ENCODE data around the gene AMIGO3. TPM values are rescaled to one million over a fixed set of nuclear protein-coding genes. Genes with fewer than 3 reads are reported as not detected.

AMIGO3 gene
- total RNA-seq, 3 donors from 2014 or later: not detected

- ATAC-seq: peak; percentile 36
- DNase-seq: peak in 2 of 3 donors; percentile 58 to 77
- H3K9me3 ChIP-seq: no peaks in the 10 kb centered on the region
- no peaks in the 10 kb centered on the region for H3K36me3 ChIP-seq (ENCODE audit: low read depth)
- peak overlapping the region; percentile 85 for H3K4me3 ChIP-seq
- no peak for TF ChIP-seq CTCF (IDR thresholded peaks at IDR 0.05)
- H3K4me1 ChIP-seq (ENCODE audit: low read depth): peaks cover 13% of the 10 kb centered on the region
- intact Hi-C loops (cut with DNase I, micrococcal nuclease): loop anchor here in 1 of 2 donors (5.0 kb wide), 1 partner anchor 132 kb away; no protein-coding TSS in a partner anchor
Observed at GRCh38 chr3:49674497-49674983, 44.9 kb downstream of the AMIGO3 start.

- Histone ChIP-seq H3K4me3 (peak within 1 kb of the TSS; percentile 85), H3K4me1 (ENCODE audit: low read depth) (peaks cover 13% of the 10 kb centered on the region), H3K9me3 (no peaks in the 10 kb centered on the region), H3K36me3 (ENCODE audit: low read depth) (no peaks in the 10 kb centered on the region)
- TF ChIP-seq CTCF (IDR thresholded peaks at IDR 0.05): no peak
- ATAC-seq (peak; percentile 93), DNase-seq (peak; percentile 97 to 99 (median 98))
- intact Hi-C loops (cut with DNase I, micrococcal nuclease): loop anchor here in 1 of 2 donors (5.0 kb wide), 1 partner anchor 132 kb away; no protein-coding TSS in a partner anchor
Observed at GRCh38 chr3:49673715-49674496, 45.6 kb downstream of the AMIGO3 start, which contains the start of gene APEH. Gene APEH, plus strand, starts transcription at chr3:49674351. Its CDS starts 51 bp downstream, at chr3:49674402.

GRCh38 chr3:49673121-49673714, 46.3 kb downstream of the AMIGO3 start:
- DNase-seq (peak in 1 of 3 donors; percentile 26), ATAC-seq (peak; percentile 0)
- Histone ChIP-seq H3K4me1 (ENCODE audit: low read depth) (peaks cover 13% of the 10 kb centered on the region), H3K36me3 (ENCODE audit: low read depth) (no peaks in the 10 kb centered on the region), H3K9me3 (no peaks in the 10 kb centered on the region), H3K4me3 (peak overlapping the region; percentile 85)
- intact Hi-C loops (cut with DNase I, micrococcal nuclease): loop anchor here in 1 of 2 donors (5.0 kb wide), 1 partner anchor 131 kb away; no protein-coding TSS in a partner anchor
- no peak for TF ChIP-seq CTCF (IDR thresholded peaks at IDR 0.05)

GRCh38 chr3:49671291-49672288, 47.9 kb downstream of the AMIGO3 start:
- intact Hi-C loops (cut with DNase I, micrococcal nuclease): loop anchor here in 1 of 2 donors (5.0 kb wide), 1 partner anchor 129 kb away; no protein-coding TSS in a partner anchor
- TF ChIP-seq CTCF (IDR thresholded peaks at IDR 0.05): peak; percentile 55
- Histone ChIP-seq H3K4me3 (no peak overlapping the region), H3K36me3 (ENCODE audit: low read depth) (no peaks in the 10 kb centered on the region), H3K4me1 (ENCODE audit: low read depth) (peaks cover 13% of the 10 kb centered on the region), H3K9me3 (no peaks in the 10 kb centered on the region)
- peak in 2 of 3 donors; percentile 80 to 81 for DNase-seq
- ATAC-seq: peak; percentile 34

GRCh38 chr3:49670940-49671290, 48.6 kb downstream of the AMIGO3 start:
- no peak for DNase-seq
- ATAC-seq: no peak
- Histone ChIP-seq H3K4me3 (no peak overlapping the region), H3K4me1 (ENCODE audit: low read depth) (peaks cover 13% of the 10 kb centered on the region), H3K9me3 (no peaks in the 10 kb centered on the region), H3K36me3 (ENCODE audit: low read depth) (no peaks in the 10 kb centered on the region)
- intact Hi-C loops (cut with DNase I, micrococcal nuclease): loop anchor here in 1 of 2 donors (5.0 kb wide), 1 partner anchor 129 kb away; no protein-coding TSS in a partner anchor
- TF ChIP-seq CTCF (IDR thresholded peaks at IDR 0.05): no peak

Measured in mucosa of descending colon (tissue), 3 donors.